GM21423 (cell line): ENCODE results near the gene LYSET.
"Not testable (repeated sequence)": the region's sequence is repeated elsewhere in the genome, so short reads cannot be mapped to it uniquely, and the experiment has no call there.

ENCODE experiments used
- ATAC-seq: cut with Tn5 transposase; IDR thresholded peaks from one replicate; pipeline ENCODE4 v1.9.1; 2021; ENCODE audit warnings: mild to moderate bottlenecking, moderate library complexity; ENCODE audit not compliant: unreplicated experiment

The LYSET gene

DNA sequence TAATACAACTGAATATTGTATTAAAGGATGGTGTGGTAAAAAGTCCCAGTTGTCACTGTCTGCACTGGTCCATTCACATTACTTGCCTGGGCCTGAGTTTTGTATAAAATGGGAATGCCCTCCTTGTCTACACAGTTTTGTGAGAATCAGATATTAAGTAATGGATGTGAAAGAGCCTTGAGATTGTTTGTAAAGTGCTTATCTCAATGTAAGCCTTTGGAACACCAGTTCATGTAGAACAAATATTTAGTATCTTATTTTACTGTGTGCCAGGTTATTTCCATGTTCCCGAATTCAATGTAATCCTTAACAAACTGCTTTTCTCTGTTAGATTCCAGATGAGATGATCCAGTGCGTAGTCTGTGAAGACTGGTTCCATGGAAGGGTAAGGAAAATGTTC lies 29.5 kb downstream of the LYSET start:
- no peak for ATAC-seq

DNA sequence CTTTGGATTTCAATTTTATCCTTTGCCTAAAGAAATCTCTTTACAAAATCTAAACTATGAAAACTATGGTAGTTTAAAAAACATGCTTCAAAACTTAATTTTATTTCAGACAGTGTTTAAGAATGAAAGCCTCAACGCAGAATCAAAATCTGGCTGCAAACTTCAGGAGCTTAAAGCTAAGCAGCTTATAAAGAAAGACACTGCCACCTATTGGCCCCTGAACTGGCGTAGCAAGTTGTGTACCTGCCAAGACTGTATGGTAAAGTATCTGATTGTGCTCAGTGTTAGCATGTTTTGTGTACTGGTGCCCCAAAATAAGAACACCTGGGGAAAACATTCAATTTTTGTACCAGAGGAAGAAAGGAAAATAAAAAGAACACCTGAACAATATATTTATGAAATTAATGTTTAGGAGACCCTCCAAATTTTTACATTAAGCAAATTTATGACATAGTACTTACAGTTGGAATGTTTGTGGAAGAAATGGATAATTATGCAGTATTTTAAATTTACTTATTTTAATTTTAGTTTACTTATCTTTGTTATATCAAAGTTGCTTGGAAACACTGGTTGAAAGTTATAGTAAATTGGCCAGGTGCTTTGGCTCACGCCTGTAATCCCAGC lies 34.1 kb downstream of the LYSET start:
- no peak for ATAC-seq

DNA sequence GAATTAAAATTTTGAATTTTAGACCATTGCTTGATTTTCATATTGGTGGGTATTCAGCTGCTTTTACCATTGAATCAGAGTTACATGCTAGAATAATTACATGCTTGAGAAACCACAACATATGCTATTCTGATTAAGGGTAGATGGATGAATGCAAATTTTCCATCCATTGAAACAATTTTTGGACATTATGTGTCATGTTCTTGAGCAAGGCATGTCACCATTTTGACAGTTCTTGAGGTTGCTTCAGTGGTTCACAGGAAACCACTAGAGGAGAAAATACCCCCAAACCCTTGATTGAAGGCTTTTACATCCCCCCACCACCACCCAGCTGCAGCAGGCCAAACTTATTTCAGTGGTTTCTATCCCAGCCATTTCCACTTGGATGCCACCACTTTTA lies 35.4 kb downstream of the LYSET start:
- ATAC-seq: no peak

DNA sequence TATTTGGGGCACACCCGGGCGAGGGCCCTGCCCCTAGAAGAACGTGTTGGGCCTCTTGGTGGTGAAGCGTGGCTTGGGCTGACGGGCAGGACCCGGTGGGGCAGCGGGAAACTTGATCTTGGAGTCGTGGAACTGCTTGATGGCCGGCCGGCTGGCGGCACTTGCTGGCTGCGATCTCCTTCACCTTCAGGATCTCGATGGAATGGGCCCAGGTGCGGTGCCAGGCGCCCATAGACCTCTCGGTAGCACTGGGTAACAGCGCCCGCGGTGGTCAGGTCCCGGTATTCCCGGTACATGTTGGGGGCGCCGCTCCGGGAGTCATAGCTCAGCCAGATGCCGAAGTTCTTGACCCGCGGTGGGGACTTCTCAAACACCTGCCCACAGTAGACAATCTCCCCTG lies 38.4 kb downstream of the LYSET start:
- ATAC-seq: no peak

DNA sequence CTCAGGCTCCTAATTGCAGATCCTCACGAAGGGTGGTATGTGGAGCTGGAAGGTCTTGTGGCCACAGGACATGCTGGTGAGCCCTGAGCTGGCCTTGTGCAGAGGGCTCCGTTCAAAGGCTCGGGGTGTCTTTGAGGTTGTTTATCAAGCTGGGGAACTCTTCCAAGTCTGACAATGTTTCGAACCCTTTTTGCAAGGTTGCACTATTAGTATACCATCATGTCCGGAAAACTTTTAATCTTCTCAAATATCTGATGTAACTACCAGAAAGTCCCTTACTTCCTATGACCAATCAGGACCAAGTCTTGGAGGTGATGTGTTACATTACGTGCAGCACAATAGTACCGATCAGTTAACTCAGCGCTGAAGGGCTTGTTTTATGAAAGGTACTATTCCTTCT lies 43.4 kb downstream of the LYSET start:
- no peak for ATAC-seq

DNA sequence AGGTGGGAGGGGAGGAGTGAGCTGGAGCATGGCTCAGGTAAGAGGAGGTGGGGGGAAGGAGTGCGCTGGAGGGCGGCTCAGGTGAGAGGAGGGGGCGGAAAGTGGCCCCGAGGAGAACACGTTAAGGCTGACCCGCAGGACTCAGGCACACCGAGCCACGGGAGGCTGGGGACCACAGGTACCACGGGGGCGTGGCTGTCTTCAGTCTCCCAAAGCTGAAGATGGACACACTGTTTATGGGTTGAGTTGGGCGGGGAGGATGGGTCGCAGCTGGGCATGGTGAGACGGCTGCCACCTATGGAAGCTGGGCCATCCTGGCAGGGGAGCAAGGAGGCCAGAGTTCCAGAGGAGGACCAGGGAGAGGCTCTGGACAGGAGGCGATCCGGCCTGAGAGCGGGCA lies 45.4 kb downstream of the LYSET start:
- no peak for ATAC-seq

DNA sequence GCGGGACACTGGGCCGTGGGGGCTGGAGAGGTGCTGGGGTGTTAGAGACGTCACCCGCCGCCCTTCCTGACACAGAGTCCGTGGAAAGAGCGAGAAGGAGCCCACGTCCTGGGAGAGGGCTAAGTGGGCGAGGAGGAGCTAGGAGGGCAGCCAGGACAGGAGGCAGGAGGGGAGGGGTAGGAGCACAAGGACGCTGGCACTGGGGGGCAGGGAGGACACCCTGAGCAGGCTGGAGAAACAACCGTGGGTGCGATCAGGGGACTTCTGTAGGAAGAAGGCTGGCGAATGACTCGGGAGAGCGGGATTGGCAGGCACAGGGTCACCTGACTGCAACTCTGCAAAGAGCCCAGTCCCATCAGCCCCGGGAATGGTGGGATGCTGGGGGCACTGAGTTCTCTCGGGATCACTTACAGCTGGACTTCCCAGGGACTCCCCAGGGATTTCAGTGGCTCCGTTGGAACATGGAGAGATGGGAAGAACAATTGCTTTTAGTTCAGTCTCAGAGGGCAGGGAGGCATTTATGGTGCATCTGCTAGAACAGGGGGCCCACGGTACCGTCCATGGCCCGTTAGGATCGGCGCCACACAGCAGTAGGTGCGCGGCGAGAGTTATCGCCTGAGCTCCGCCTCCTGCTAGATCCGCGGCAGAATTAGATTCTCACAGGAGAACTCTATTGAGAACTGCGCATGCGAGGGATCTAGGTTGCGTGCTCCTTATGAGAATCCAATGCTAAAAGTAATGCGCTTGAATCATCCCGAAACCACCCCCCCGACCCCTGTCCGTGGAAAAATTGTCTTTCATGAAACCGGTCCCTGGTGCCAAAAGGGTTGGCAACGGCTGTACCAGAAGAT lies 46.2 kb downstream of the LYSET start:
- no peak for ATAC-seq

DNA sequence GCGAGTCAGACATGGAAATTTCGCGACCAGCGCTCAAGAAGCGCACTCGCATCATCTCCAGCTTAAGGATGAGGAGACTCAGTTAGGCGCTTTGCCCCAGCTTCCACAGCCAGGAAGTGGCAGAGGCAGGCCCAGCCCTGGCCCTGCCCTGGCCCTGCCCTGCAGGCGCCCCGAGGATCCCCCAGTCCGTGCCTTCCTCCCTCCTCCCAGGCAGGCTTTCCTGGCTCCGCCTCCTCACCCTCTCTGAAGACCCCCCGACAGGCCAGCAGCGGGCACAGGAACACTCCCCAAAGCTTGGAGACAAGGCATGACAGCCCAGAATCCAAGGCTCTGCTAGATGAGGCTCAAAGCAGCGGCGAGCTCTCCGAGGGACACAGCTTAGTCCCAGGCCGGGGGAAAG lies 47.0 kb downstream of the LYSET start:
- ATAC-seq: no peak

DNA sequence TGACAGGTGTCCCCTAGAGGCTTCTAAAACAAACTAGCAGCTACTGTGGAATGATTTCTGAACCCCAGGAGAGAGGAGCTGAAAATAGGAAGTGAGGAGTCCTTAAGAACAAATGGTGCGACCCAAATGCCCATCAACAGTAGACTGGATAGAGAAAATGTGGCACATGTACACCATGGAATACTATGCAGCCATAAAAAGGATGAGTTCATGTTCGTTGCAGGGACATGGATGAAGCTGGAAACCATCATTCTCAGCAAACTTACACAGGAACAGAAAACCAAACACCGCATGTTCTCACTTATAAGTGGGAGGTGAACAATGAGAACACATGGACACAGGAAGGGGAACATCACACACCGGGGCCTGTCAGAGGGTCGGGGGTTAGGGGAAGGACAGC lies 48.0 kb downstream of the LYSET start:
- ATAC-seq: not testable (repeated sequence)

DNA sequence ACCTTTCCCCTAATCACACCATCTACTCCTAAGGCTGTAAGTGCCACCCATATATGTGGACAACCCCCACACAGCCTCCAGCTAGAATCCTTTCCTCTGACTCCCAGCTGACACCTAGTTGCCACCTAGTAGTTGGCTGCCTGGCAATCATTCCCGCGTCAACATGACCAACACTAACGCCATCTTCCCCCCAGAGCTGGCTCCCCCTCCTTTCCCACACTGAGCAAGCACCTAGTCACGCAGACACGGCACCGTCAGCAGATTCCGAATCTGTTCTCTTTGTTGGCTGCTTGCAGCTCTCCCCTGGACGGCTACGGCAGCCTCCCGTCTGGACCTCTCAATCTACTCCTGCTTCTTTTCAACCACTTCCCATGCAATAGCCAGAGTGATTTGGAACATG lies 49.7 kb downstream of the LYSET start:
- ATAC-seq: no peak
